HG03520 (cell line): ENCODE data around the gene AHDC1.

Source experiments
- ATAC-seq: cut with Tn5 transposase; IDR thresholded peaks from one replicate; pipeline ENCODE4 v1.9.1; 2021; ENCODE audit warnings: mild to moderate bottlenecking, moderate library complexity; ENCODE audit not compliant: unreplicated experiment

The AHDC1 gene

DNA sequence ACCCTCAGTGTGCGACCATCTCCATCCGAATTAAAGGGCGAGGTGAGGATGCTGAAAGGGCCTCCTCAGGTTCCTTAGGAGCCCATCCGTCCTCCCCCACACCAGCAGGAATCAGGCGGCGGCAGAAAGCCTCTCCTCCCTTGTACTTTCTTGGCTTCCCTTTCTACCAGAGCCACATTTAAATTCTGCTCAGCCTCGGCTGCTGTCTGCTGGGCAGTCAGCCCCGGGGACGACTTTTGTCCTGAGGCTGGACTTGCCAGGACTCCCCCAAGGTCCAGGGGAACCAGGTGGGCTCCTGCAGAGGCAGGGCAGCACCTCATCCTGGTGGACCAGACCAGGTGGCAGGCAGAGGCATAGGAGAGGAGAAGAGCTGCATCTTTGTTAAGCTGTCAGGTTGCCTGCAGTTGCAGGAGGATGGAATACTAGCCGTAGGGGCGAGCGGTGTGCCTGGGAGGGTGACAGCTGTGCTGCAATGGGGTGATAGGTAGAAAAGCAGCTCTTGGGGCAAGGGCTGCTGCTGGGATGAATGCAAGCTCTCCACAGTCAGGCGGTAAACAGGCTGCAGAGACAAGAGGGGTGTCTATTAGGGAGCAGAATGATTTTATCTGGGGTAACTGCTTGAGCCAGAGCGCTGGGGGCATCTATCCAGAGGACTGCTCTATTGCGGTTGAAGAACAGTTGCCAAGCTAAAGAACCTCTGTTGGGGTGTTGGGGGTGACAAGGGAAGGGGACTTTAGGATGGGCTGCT lies 67.8 kb downstream of the AHDC1 start:
- ATAC-seq = no peak

- no peak for ATAC-seq
These were observed 68.6 kb downstream of the AHDC1 start for GRCh38 chr1:27535386-27535785.

DNA sequence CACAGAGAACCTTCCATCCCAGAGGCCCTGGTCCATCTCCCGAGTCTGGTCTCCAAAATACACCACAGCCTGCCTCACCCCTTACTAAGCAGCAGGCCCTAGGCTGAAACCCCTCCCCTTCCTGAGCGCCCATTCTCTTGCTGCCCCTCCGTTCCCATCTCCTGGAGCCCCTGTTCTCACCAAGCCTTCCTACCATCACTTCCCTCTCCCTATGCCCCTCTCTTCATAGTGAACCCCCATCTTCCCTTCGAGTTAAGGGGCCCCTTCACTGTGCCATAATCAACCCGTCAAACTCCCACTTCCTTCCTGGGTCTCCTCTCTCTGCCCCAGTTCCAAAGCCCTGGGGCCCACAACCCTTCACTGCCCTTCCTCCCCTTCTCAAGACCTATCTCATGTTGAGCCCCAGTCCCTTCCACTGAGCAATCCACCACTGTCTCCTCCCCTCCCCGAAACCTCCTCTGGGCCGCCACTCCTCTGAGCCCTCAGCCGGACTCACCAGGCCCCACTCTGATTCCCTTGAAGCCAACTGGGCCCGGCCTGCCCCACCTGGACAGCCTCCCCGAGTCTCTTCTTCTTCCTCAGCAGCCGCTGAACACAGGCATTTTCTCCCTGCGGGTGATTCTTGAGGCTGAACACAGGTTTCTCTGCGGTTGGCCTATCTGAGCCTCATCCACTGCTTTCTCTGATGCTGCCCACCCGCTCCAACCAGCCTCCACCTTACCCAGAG lies 71.8 kb downstream of the AHDC1 start:
- ATAC-seq = no peak

DNA sequence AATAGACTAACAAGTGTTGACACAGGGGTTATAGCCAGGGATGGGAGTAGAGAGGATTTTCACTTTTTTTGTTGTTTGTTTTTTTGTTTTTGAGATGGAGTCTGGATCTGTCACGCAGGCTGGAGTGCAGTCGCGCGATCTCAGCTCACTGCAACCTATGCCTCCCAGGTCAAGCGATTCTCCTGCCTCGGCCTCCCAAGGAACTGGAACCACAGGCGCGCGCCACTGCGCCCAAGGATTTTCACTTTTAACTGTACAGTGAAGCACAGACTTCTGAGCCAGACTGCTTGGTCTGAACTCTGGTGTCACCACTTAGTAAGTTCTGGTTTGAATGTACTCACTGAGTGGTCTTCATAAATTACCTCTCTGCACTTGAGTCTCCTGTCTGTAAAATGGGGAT lies 73.8 kb downstream of the AHDC1 start:
- ATAC-seq = no peak

DNA sequence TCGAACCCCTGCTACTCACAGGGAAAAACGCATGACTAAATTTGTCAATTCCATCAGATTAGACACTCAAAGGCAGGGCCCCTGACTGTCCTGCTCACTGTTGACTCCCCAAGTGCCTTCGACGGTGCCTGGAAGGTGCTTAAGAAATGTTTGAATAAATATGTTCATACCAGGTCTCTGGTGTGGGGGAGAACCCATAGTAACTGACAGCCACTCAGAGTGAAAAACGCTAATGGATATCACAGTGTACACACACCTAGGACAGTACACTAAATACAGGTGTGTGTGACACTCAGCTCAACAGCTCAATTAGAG lies 74.3 kb downstream of the AHDC1 start:
- no peak for ATAC-seq

DNA sequence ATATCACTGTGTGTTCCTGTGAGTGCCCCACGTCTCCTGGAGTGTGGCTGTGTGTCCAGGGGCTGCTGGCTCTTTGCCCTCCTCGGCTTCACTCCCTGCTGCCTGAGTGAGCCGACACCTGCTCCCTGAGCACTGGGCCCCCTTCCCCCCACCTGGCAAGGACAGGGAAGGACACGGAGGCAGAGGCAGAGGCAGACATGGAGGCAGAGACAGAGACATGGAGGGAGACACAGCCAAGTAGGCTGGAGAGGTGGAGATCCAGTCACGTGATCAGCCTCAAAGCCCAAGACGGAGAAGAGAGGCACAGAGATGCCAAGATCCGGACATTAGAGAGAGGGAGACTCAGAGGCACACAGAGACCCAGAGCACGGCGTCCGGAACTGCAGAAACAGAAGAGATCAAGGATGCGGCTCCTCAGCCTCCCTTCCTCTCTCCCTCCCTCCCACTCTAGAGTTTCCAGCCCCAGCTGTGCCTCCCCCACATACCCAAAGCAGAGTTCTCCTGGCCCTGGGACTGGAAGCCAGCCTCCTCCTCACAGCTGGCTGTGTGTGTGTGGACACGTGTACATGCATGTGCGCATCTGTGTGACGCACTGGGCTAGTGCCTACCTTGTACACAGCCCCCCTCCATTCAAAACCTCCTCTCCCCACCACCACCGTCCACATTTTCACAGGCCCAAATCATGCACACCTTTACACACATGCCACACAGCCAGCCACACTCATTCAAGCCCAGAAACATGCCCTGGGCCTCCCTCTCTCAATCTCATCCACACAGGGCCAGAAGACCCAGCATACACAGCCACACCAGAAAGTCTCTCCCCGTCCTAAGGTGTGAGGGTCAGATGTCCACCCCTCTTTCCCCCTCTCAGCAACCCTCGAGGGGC lies 74.9 kb downstream of the AHDC1 start:
- no peak for ATAC-seq

GRCh38 chr1:27527890-27528817 lies 75.8 kb downstream of the AHDC1 start:
- ATAC-seq = no peak

DNA sequence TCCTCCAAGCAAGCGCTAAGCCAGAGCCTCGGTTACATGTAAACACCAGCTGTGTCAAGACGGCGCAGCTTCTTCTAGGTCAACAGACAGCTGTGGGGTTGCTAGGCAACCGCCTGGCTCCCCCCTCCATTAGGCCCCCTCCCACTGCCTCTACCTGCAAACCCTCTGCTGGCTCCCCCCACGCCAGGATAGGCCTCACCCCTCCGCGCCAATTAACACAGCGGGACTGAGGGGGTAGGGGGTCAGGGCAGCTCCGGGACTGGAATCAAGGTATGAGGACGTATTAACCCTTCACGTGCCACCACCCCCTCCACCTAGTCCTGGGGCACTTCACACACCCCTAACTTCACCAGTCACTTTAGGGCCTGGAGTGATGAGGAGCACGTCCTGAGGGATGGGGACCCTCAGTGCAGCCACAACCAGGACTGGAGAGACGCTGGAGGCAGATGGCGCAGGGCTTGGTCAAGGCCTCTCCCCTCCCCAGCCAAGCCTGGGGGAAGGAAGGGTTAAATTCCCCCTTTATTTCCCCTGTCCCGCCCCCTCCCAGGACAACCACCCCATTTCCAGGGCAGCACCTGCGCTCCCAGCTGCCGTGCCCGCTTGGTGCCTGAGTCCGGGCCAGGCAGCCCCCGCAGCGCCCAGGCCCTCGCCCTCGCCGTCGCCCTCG lies 76.6 kb downstream of the AHDC1 start:
- no peak for ATAC-seq

- no peak for ATAC-seq
These were observed 77.2 kb downstream of the AHDC1 start for GRCh38 chr1:27526569-27527222.

DNA sequence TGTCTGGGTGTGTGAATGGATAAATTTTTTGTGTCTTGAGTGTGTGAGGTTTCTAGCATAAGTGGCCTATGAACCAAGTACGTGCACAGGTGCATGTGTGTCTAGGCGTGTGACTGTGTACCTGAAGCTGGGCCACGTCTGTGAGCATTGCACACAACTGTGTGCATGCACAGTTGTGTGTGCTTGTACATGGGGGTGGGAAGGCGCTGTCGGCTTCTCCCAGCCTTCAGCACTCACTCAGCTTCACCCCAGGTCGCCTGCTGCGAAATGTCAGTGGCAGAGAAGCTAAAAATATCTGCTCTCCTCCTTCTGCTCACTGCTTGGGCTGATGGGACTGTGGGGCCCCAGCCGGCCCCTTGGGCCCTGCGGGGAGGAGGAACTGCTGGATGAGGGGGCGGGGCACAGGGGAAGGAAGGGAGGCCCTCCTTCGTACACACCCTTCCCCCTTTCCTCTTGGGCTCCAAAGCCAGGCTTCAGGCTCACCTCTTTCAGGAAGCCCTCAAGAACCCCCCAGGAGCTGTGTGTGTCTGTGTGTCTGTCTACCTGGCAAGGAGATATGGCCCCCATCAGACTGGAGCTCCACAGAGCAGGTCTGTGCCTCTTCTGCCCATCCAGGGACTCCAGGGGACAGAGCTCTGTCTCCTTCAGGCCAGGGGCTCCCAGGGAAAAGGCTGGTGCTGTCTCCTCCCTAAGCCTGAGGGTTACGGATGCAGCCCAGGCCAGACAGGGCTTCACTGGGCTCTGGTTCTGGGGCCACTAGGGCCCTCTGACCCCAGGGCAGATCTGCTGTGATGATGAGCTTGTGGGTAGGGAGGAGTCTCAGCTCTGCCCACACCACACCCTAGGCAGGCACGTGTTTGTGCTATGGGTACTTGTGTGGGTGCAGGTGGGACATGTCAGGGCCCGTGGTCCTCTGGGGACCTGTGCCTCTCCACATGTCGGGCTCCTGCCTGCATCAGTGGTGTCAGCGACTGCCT lies 78.4 kb downstream of the AHDC1 start:
- no peak for ATAC-seq

- no peak for ATAC-seq
These were observed 80.5 kb downstream of the AHDC1 start for GRCh38 chr1:27523337-27524020.

- ATAC-seq = no peak
These were observed 81.3 kb downstream of the AHDC1 start for GRCh38 chr1:27522432-27523336.

GRCh38 chr1:27521861-27522431 lies 82.0 kb downstream of the AHDC1 start:
- ATAC-seq = no peak

- ATAC-seq = no peak
These were observed 82.6 kb downstream of the AHDC1 start for GRCh38 chr1:27521336-27521831.

GRCh38 chr1:27520651-27521050 lies 83.3 kb downstream of the AHDC1 start:
- no peak for ATAC-seq
